CD4-positive, alpha-beta T cell treated with Interleukin-21 for 1 hour (primary cell): ENCODE data around the gene KCNQ5.

Source experiments
- DNase-seq: peaks from one replicate; pipeline ENCODE4 v3.0.0-alpha.2; 2020

The KCNQ5 gene

DNA sequence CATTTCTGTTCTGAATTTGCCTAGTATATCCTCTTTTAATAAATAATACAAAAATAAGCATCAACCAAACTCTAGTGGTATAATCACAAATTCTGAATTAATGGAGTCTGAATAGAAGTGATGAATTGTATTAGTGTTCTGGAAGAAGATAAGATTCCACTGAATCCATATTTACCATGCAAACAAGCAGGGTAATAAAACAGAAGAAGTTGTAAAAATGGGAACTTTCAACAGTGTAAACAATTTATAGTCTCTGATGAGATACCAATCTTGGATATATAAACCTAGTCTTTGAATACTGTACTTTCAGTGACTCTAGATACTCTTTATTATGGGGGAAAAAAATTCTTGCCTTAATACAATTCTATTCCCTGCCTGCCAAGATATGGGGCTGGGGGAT, 405.8 kb downstream of the KCNQ5 start:
- DNase-seq: no peak

DNA sequence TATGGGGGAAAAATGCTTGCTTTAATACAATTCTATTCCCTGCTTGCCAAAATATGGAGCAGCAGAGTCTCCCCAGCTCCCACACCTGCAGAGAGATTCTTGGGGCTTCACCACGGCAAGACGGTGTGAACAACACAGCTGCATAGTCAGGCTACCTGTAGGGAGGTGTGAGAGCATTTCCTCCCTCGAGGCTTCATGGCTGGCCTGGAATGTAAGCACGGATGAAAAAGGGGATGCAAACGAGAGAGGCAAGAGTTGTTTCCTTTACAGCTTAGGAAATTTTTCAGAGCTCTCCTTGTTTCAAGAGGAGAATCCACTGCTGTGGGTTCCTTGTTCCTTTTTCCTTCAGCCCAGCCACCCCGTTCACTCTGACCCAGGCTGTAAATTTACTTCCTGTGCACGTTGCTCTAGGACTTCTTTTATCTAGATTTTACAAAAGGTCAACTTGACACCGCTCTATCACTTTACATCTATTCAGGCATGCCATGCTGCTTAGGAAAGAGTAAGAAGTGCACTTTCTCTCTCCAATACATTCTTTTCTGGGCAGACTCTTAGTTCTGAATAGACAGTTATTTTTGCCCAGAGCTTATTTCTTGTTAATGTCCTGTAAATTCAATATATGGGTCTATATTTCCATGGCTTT, 406.4 kb downstream of the KCNQ5 start:
- no peak for DNase-seq

DNA sequence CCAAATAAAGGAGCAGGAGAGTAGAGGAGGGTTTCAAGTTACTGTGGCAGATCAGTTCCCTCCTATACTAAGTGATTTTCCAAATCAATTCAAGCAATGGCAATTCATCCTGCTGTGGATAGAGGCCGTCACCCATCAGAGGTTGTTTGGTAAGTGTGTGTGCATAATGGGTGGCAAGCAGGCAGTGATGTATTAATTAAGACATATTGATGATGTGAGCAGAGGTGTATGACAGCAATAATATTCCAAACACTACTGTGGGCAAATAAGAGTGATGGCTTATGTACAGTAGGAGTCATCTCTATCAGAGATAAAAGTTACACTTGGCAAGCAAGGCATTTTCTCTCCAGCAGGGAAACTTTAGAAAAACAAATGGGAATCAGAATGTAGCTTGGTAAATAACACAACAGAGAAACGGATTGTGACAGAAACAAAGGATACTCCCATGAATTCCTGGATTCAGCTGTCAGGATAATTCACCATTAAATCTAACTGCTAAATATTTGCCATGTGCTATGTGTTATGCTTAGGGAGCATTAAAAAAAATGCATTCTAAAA, 407.1 kb downstream of the KCNQ5 start:
- DNase-seq: no peak

DNA sequence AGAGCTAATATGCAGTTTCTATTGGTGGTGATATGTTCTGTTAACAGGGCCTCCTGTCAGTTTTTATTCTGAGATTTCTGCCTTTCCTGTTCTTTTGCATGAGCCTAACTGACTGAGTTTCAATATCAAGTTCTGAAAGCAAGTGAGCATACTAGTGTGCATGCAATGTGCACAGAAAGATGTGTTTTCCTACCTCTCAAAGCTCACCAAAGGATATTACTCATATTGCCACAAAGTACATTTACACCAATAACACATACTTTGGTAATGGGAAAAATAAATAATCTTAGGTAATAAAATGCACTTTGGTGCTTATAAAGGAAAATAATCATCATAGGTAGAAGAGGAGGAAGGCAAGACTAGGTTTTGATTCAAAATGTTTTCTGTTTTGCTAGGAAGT, 408.4 kb downstream of the KCNQ5 start:
- no peak for DNase-seq

DNA sequence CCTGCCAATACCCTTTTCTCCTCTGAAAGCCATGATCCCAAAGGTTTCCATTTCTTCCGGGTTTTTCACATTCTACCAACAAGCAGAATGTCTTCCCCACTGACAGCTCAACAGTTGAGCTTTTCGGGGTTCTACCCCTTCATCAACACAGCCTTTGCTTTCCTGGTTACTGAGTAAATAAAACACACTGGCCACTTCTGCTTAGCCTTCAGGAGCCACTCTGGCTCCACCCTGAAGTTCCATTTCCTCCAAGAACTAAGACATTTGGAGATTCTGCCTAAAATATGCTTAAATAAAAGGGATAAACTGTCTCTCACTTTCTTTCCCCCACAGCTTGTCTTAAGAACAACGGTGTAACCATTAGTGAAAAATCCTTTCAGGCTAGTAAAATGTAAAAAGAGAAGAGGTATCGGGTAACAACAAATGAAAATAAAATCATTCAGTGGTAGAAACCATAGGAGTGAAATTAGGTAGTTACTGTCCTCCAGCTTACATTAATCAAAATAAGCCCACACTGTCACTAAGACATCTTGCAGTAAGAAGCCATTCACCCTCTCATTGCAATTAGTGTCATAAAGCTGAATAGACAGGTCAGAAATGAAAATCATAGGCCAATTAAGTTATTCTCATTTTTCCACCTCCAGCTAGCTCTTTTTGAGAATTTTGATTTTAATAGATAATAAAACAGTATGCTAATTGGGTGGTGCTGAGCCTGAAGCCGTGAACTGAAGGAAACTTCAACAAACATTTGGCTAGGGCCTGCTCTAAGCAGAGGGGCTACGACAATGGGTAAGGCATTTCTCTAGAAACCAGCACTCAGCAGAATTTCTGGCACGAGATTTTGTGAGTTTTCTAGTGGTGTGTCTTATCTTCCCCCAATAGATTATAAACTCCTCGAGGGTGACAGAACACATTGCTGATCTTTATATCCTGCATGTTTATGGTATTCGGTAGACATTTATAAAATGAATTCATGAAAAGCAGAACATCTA, 409.2 kb downstream of the KCNQ5 start:
- no peak for DNase-seq

DNA sequence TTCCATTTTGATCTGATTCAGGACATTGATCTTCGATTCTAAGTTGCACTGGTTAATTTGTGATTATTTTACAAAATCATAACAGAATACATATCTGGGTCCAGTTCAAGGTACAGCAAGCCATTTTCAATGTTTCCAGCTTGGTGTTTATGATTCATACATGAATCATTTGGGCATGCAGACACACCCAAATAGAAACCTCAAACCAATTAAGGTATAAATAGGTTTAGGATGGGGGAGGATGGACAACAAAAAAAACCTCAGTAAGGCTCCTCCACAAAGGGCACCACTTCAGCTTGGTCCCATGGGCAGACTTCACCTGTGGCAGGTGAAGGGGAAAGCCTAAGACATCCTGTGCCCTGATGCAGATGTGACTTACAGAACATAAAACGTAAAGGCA, 410.7 kb downstream of the KCNQ5 start:
- no peak for DNase-seq

DNA sequence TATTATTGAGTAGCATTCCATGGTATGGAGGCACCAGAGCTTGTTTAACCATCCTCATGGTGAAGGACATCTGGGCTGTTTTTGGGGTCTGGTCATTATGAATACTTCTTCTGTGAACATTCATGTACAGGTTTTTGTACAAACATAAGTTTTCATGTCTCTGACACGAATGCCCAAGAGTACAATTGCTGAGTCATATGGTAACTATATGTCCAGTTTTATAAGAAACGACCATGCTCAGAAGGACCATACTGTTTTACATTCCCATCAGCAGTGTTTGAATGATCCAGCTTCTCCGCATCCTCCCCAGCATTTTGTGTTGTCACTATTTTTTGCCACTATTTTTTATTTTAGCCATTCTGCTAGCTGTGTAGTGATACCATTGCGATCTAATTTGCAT, 414.8 kb downstream of the KCNQ5 start:
- no peak for DNase-seq

DNA sequence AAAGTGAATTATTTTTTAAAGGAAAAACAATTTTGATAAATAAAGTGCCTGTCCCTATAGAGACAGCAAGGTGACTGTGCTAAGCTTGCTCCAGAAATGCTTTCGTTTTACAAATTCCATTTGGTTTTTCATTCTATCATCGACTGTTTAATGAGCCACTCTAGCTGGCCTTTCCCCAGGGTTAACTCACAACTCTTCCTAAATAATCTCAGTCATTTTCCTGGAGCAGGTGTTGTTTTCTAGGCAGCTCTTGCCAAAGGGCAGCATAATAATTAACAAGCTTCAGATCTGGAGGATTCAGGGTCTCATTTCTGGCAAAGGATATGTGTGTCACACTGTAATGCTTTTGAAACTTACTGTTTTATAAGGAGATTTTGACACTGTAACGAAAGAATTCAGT, 419.2 kb downstream of the KCNQ5 start:
- no peak for DNase-seq

DNA sequence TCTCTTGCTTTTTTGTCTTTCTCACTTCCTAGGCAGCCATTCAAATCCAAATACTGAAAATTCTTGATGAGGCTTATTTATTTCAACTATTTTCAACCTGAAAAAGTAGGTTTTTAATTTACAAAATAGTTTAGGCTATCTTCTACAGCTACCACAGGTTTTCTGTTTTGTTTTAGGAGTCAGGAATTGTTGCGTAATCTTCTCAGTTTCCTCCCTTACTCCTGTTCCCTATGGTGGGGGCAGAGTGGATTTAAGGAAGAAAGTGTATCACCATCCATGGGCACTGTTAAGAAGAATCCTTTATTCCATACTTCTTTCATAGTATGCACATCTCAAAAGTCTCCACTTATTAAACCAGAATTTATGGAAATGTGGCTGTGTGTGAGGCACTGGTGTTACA, 421.0 kb downstream of the KCNQ5 start:
- no peak for DNase-seq

DNA sequence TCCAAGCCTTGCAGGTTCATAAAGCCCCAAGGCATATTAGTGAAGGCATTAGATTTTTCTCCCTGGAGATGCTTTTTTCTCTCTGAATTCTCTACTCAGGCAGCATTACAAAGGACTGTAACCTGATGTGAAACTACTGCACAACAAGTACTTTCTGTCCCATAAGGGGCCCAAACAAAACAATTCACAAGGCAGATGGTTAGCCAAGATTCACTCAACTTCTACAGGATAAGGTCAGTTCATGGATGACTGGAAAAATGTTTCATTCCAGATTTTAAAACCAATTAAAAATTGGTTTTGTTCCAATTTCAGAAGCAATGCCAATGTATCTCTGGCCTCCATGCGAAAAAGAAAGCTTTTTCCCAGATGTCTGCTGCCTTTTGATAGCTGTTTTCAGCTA, 421.6 kb downstream of the KCNQ5 start:
- DNase-seq: no peak

DNA sequence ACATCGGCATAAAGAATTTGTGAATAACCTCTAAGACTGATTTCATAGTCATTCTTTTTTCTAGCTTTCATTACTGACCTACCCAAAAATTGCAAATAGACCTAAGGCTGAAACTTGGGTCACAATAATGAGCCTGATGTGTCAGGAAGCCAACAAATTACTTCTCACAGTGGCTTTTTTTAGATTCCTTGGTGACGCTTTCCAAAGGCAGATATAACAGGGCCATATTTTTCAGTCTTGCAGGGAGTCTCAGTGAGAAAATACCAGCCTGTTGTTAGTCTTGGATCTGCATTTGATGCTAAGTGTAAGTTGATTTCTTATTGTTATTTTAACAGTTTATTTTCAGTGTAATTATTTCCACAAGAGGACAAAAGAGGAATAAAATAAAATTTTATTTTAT, 423.7 kb downstream of the KCNQ5 start:
- no peak for DNase-seq

DNA sequence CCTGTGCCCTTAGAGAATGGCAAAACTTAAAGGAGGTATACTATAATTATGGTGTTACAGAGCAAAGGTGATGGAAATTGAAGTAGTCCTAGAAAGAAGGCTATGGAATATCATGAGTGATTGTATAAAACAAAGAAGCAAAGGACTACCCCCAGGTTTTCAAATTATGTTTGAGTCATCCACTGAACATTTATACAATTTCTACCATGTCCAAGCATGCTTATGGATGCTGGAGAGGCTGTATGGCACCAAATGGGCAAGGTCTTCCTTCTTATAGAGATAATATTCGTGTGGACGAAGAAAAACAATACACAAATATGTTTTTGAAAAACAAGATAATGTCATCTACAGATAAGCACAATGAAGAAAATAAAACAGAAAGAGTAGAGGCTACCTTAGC, 425.9 kb downstream of the KCNQ5 start:
- no peak for DNase-seq

DNA sequence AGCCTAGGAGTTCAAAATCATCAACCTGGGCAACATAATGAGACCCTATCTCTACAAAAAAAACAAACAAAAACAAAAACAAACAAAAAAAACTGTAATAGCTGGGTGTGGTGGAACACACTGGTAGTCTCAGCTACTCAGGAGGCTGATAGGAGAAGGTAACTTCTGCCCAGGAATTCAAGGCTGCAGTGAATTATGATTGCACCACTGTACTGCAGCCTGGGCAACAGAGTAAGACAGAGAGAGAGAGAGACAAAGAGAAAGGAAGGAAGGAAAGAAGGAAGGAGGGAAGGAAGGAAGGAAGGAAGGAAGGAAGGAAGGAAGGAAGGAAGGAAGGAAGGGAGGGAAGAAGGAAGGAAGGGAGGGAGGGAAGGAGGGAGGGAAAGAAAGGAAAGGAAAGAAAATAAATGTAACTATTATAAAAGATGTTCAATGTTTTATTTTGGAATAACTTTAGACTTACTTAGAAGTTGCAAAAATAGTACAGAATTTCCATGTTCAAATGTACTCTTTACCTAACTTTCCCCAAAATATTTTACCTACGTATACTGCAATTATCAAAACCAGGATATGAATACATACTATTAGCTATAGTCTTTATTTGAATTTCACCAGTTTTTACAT, 428.2 kb downstream of the KCNQ5 start:
- DNase-seq: no peak

DNA sequence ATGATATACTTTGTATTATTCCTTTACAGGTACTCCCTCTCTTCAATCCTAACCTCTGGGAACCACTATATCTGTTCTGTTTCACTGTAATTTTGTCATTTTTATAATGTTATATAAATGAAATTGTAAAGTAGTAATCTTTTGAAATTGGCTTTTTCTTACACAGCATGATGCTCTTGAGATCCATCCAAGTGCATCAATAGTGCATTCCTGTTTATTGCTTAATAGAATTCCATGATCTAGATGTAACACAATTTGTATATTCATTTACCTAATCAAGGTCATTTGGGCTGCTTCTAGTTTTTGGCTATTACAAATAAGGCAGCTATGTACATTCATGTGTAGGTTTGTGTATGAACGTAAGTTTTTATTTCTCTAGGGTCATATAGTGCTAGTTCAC, 428.8 kb downstream of the KCNQ5 start:
- no peak for DNase-seq

DNA sequence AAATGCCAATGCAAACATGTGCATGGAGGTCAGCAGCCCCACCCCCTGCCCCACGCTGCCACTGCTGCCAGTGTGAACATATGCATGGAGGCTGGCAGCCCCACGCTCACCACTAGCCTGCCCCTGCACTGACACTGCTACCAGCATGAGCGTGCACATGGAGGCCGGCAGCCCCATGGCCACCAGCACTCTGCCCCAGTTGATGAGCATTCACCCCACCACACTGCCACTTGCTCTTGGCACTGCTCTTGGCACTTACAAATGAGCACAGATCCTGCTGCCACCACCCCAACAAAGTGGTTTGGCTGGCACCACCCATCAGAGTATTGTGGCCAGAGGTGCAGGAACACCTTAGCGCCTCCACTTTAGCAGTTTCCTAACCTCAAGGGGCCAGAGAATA, 429.3 kb downstream of the KCNQ5 start:
- no peak for DNase-seq

DNA sequence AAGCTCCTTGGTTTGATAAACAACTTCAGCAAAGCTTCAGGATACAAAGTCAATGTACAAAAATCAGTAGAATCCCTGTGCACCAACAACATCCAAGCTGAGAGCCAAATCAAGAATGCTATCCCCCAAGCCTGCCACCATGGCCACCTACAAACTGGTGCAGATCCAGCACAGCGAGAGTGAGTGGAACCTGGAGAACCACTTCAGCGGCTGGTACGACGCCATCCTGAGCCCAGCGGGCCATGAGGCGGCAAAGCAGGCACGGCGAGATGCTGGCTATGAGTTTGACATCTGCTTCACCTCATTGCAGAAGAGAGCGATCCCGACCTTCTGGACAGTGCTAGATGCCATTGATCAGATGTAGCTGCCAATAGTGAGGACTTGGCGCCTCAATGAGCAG, 433.1 kb downstream of the KCNQ5 start:
- no peak for DNase-seq

DNA sequence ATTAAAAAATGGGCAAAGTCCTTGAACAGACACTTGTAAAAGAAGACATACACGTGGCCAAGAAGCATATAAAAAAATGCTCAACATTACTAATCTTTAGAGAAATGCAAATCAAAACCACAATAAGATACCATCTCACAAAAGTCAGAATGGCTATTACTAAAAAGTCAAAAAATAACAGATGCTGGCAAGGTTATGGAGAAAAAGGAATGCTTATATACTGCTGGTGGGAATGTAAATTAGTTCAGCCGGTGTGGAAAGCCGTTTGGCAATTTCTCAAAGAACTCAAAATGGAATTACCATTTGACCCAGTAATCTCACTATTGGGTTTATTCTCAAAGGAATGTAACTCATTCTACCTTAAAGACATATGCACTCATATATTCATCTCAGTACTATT, 436.9 kb downstream of the KCNQ5 start:
- no peak for DNase-seq

DNA sequence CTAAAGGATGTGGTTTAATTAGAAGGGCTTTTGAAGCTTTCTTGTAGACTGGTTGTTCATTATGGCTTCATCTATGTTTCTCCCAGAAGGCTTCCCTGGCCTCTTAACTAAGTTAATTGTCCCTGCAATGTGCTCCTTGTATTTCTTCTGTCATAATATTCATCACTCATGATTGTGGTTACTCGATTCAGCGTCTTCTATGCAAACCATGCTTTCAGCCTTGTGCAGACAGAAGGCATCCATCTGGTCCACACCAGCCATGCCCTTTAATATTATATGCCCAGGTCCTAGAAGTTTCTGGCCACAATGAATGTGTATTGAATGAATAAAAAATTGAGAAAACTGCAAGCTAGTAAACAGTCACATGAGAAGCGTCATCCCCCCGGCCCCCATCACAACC, 440.3 kb downstream of the KCNQ5 start:
- DNase-seq: no peak

DNA sequence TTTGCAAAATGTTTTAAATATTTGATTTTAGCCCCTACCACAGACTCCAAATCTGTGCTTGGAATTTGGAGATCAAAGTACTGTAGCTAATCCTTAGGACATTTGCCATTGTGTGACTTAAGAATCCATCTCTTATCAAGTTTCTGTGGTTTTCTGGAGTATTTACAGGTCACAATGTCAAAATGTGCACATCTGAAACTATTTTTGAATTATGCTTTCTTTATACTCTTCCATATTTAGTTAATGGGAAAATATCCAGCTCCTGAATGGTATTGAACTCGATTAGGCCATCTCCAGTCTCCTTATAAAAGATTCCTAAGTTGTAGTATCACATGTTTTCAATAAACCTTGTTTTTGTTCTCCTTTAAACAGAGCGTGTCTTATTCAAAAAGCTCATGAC, 441.0 kb downstream of the KCNQ5 start:
- DNase-seq: no peak

DNA sequence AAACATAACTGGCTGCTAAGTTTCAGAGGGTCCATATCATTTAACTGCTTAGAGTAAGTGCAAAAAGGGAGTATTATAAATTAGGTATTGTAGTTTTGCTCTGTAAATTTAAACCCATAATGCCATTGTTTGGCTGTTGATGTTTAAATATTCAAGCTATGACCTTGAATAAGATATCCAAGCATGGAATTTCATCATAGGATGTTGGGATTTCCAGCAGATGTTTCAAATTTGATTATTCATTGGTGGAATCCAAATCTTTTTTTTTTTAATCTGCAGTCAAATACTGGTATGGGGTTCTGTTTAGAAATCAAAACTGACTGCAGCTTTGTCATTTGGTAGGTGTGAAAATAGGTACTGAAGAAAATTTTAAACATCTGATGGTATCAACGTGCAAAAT, 442.4 kb downstream of the KCNQ5 start:
- no peak for DNase-seq

DNA sequence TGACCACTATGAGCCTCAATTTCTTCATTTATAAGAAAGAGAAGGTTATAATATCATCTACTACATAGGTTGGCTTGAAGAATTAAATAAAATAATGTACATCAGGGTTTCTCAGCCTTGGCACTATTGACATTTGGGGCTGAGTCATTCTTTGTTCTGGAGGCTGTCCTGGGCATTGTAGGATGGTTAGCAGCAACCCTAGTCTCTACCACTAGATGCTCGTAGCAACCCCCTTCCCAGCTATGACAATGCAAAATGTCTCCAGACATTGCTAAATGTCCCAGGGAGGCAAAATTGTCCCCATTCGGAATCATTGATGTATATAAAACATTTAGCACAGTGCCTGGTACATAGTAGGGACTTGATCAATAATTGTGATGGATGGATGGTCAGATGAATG, 451.4 kb downstream of the KCNQ5 start:
- no peak for DNase-seq

DNA sequence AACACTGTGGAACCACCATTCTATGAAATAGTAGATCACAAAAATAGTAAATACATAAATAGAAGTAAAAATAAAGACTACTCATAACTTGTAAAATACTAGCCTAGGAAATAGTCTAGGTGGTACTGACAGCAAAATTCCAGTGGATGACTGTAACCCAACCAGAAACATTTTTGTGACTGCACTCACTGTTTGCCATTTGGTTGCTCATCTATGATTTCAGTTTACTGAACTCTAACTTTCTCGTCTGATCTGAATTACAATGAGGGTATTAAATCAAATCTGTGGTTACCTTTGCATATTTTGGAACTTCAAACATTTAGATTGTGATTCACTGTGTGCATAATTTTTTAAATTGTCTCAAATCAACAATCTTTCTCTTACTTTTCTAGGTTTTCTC, 452.3 kb downstream of the KCNQ5 start:
- no peak for DNase-seq

DNA sequence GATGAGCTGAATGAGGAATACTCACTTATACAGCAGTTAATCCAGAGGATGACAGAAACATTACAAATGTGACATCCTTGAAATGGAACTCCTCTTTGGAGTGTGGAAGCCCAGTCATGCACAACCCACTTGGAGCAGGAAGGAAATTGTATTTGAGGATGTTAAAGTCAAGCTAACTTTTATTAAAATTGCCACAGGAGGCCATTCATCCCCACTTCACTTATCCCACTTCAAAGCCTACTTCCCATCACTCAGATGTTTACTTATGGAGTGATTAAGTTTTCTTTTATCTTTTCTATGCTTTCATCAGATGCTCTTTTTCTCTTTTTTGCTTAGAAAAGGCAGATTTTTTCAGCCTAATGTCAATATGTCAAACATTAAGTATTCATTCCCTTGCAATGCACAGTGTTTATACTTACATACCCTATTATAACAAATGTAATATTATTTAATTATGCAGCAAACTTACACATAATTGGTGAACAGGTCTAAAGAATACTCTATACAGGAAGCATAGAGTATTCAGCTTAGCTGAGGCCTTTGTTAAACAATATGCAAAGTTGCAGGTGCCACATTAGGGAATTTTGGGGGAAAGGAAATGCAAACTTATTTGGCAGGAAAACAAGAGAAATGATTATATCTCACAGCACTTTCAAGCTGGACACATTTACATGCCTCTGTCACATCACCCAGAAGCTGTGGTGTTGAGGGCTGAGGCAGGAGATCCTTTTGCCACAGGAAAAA, 454.5 kb downstream of the KCNQ5 start:
- DNase-seq: no peak
